ENCODE measurements around the gene HADH.
"Not testable (repeated sequence)": the region's sequence is repeated elsewhere in the genome, so short reads cannot be mapped to it uniquely, and the experiment has no call there.

HADH gene

GRCh38 chr4:108031427-108032083 lies 41.9 kb downstream of the HADH start:
- DNase-seq, result no peak

- DNase-seq, result no peak
Observed at GRCh38 chr4:108033348-108033747, 43.7 kb downstream of the HADH start.

- no peak for DNase-seq
Observed at GRCh38 chr4:108034565-108034964, 44.9 kb downstream of the HADH start.

GRCh38 chr4:108035691-108036090 lies 46.0 kb downstream of the HADH start:
- DNase-seq, result no peak

- DNase-seq, result no peak
Observed at GRCh38 chr4:108036213-108036612, 46.5 kb downstream of the HADH start.

- no peak for DNase-seq
Observed at GRCh38 chr4:108037884-108038283, 48.2 kb downstream of the HADH start.

- no peak for DNase-seq
Observed at GRCh38 chr4:108042927-108043326, 53.2 kb downstream of the HADH start.

- DNase-seq, result no peak
Observed at GRCh38 chr4:108043526-108043925, 53.8 kb downstream of the HADH start.

GRCh38 chr4:108044951-108045686 lies 55.4 kb downstream of the HADH start:
- DNase-seq, result no peak

GRCh38 chr4:108045687-108046024 lies 56.0 kb downstream of the HADH start:
- no peak for DNase-seq

GRCh38 chr4:108047199-108047598 lies 57.5 kb downstream of the HADH start:
- no peak for DNase-seq

GRCh38 chr4:108048157-108048556 lies 58.5 kb downstream of the HADH start:
- no peak for DNase-seq

- DNase-seq, result no peak
Observed at GRCh38 chr4:108048997-108049396, 59.3 kb downstream of the HADH start.

GRCh38 chr4:108049406-108049805 lies 59.7 kb downstream of the HADH start:
- DNase-seq, result no peak

GRCh38 chr4:108050166-108051111 lies 60.8 kb downstream of the HADH start:
- DNase-seq, result not testable (repeated sequence)

GRCh38 chr4:108051343-108051742 lies 61.7 kb downstream of the HADH start:
- no peak for DNase-seq

- no peak for DNase-seq
Observed at GRCh38 chr4:108052558-108053120, 63.0 kb downstream of the HADH start.

- no peak for DNase-seq
Observed at GRCh38 chr4:108053251-108053711, 63.6 kb downstream of the HADH start.

- no peak for DNase-seq
Observed at GRCh38 chr4:108054025-108054638, 64.4 kb downstream of the HADH start.

- DNase-seq, result no peak
Observed at GRCh38 chr4:108055787-108056186, 66.1 kb downstream of the HADH start.

- no peak for DNase-seq
Observed at GRCh38 chr4:108056418-108056817, 66.7 kb downstream of the HADH start.

- DNase-seq, result peak; percentile 50
Observed at GRCh38 chr4:108058685-108059440, 69.2 kb downstream of the HADH start.

All from 8988T (cell line).